ENCODE measurements around the gene ACAP2. TPM values are rescaled to one million over a fixed set of nuclear protein-coding genes. Genes with fewer than 3 reads are reported as not detected.
"Not testable (repeated sequence)": the region's sequence is repeated elsewhere in the genome, so short reads cannot be mapped to it uniquely, and the experiment has no call there.

The ACAP2 gene
- total RNA-seq, 1 donor from 2014 or later = 59.4 TPM

DNA sequence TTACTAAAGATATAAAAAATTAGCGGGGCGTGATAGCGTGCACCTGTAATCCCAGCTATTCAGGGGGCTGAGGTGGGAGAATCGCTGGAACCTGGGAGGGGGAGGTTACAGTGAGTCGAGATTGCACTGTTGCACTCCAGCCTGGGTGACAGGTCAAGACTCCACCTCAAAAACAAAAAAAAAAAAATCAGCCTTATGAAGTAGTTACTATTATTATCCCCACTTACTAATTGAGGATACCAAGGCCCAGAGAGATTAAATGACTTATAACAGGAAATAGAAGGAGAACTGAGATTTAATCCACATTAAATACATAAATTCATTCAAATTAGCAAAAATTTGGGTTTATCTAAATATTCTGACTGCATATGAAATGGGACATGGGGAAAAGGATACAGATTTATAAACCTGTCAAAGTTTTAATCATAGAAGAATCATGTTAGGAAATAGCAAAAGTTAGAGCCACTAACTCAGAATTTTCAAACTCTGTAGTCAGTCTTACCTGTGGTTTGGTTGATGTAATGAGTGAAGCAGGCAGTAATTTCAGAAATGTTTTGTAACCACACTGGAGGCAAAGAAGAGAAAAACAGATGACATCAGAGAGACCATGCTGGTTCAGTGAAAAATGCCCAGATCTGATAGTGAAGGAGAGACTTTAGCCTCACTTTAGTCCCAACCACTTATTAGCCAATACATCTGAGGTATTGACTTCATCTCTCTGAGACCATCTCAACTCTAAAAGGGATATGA, 25.0 kb upstream of the ACAP2 start:
- Histone ChIP-seq H3K36me3 (no peaks in the 10 kb centered on the region), H3K9me3 (no peaks in the 10 kb centered on the region), H3K4me1 (no peaks in the 10 kb centered on the region), H3K4me3 (no peak overlapping the region), H3K27me3 (no peaks in the 10 kb centered on the region), H3K27ac (no peak overlapping the region)
- DNase-seq (ENCODE audit: extremely low spot score in 2 of 2) = no peak
- TF ChIP-seq, protein P1, sequence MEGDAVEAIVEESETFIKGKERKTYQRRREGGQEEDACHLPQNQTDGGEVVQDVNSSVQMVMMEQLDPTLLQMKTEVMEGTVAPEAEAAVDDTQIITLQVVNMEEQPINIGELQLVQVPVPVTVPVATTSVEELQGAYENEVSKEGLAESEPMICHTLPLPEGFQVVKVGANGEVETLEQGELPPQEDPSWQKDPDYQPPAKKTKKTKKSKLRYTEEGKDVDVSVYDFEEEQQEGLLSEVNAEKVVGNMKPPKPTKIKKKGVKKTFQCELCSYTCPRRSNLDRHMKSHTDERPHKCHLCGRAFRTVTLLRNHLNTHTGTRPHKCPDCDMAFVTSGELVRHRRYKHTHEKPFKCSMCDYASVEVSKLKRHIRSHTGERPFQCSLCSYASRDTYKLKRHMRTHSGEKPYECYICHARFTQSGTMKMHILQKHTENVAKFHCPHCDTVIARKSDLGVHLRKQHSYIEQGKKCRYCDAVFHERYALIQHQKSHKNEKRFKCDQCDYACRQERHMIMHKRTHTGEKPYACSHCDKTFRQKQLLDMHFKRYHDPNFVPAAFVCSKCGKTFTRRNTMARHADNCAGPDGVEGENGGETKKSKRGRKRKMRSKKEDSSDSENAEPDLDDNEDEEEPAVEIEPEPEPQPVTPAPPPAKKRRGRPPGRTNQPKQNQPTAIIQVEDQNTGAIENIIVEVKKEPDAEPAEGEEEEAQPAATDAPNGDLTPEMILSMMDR (IDR thresholded peaks at IDR 0.05) = no peak
- TF ChIP-seq POLR2AphosphoS5 (IDR thresholded peaks at IDR 0.05; ENCODE audit: insufficient read depth in 1 of 2, low read depth in 1 of 2) (no peak), POLR2A (IDR thresholded peaks at IDR 0.05) (no peak)
- intact Hi-C loops (cut with DNase I) = no loop called here

DNA sequence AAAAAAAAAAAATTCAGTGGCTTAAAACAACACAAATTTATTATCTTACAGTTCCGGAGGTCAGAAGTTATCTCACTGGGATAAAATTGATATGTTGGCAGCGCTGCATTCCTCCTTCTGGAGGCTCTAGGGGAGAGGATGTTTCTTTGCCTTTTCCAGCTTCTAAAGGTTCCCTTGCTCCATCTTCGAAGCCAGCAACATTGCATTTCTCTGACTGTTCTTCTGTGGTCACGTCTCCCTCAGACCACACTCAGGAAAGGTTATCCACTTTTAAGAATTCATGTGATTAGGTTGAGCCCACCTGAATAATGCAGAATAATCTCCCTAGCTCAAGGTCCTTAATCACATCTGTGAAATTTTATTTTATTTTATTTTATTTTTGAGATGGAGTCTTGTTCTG, 23.4 kb upstream of the ACAP2 start:
- TF ChIP-seq POLR2A (IDR thresholded peaks at IDR 0.05) (no peak), POLR2AphosphoS5 (IDR thresholded peaks at IDR 0.05; ENCODE audit: insufficient read depth in 1 of 2, low read depth in 1 of 2) (no peak)
- TF ChIP-seq, protein P1 (IDR thresholded peaks at IDR 0.05) = no peak
- intact Hi-C loops (cut with DNase I) = no loop called here
- DNase-seq (ENCODE audit: extremely low spot score in 2 of 2) = no peak

DNA sequence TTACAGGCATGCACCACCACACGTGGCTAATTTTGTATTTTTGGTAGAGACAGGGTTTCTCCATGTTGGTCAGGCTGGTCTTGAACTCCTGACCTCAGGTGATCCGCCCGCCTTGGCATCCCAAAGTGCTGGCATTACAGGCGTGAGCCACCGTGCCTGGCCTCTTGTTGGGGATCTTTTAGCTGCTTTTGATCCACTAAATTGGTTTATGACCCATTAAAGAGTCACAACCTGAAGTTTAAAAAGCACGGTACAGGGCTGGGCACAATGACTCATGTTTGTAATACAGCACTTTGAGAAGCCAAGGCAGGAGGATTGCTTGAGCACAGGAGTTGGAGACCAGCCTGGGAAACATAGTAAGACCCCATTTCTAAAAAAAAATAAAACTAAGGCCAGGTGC, 20.1 kb upstream of the ACAP2 start:
- H3K4me1 ChIP-seq; H3K9me3 ChIP-seq; H3K36me3 ChIP-seq; DNase-seq (ENCODE audit: extremely low spot score in 2 of 2); H3K27ac ChIP-seq; H3K4me3 ChIP-seq; intact Hi-C loops (cut with DNase I); H3K27me3 ChIP-seq: not testable (repeated sequence)

More for the DNA sequence above, 23.4 kb upstream of the ACAP2 start:
- Histone ChIP-seq H3K27ac (no peak overlapping the region), H3K9me3 (no peaks in the 10 kb centered on the region), H3K27me3 (no peaks in the 10 kb centered on the region), H3K4me3 (no peak overlapping the region), H3K4me1 (no peaks in the 10 kb centered on the region), H3K36me3 (no peaks in the 10 kb centered on the region)

DNA sequence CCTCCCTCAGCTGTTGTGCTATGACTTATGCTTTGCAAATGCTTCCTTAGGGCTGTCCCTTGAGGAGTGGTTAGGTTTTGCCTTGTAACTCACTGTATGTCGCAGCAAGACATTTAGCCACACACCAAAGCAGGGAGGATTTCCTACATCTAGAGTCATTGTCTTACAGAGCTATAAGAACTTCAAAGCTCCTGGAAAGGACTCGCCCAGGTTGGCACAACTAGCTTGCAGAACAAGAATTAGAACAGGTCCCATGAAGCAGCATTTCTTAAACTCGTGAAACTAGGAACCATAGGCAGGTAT, 19.4 kb upstream of the ACAP2 start:
- no peak overlapping the region for H3K4me3 ChIP-seq
- DNase-seq (ENCODE audit: extremely low spot score in 2 of 2) = no peak
- no peaks in the 10 kb centered on the region for H3K9me3 ChIP-seq
- no peak for TF ChIP-seq POLR2AphosphoS5 (IDR thresholded peaks at IDR 0.05; ENCODE audit: insufficient read depth in 1 of 2, low read depth in 1 of 2)
- TF ChIP-seq, protein P1 (IDR thresholded peaks at IDR 0.05) = no peak
- H3K36me3 ChIP-seq = no peaks in the 10 kb centered on the region
- H3K27ac ChIP-seq = no peak overlapping the region
- no peaks in the 10 kb centered on the region for H3K4me1 ChIP-seq
- H3K27me3 ChIP-seq = no peaks in the 10 kb centered on the region
- intact Hi-C loops (cut with DNase I) = no loop called here

DNA sequence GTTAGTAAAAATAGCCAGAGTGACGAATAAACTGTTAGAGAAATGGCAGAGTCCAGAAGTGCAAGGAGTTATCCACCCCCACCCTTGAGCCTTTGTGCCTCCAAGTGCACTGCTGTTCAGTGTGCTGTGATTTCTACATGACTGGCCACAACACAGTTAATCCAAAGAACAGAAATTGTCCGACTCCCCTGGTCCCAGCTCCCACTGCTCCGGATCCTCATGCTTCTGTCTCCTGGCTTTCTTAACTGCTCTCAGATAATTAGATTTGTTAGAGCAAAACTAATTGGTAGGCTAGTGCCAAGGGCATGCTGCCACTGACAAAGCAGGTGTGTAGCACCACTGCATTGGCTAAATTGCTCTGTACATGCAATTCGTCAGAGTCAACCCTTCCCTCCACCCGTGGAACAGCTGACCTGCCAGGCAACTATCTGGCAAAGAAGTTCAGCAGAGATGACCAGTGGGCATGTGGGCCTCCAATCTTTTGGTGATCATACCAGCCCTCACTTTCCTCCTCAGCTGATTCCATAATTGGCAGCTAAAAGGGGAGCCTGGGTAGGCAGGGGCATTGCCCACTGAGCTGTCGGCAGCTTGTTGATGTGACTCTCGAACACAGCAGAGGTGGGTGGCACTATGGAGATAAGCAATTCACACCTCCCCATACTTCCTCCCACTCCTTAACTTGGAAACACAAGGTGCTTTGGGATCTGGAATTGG, 18.9 kb upstream of the ACAP2 start:
- H3K9me3 ChIP-seq = no peaks in the 10 kb centered on the region
- no peak overlapping the region for H3K4me3 ChIP-seq
- TF ChIP-seq, protein P1 (IDR thresholded peaks at IDR 0.05) = no peak
- TF ChIP-seq POLR2A (IDR thresholded peaks at IDR 0.05) = no peak
- intact Hi-C loops (cut with DNase I) = no loop called here
- no peaks in the 10 kb centered on the region for H3K27me3 ChIP-seq
- H3K36me3 ChIP-seq = no peaks in the 10 kb centered on the region
- DNase-seq (ENCODE audit: extremely low spot score in 2 of 2) = no peak
- no peaks in the 10 kb centered on the region for H3K4me1 ChIP-seq
- H3K27ac ChIP-seq = no peak overlapping the region

All from vagina (tissue), 2 donors.